ENCODE results near the gene GEMIN8.

GRCh38 chrX:14006540-14006939, 23.2 kb downstream of the GEMIN8 start:
- TF ChIP-seq, protein P1, sequence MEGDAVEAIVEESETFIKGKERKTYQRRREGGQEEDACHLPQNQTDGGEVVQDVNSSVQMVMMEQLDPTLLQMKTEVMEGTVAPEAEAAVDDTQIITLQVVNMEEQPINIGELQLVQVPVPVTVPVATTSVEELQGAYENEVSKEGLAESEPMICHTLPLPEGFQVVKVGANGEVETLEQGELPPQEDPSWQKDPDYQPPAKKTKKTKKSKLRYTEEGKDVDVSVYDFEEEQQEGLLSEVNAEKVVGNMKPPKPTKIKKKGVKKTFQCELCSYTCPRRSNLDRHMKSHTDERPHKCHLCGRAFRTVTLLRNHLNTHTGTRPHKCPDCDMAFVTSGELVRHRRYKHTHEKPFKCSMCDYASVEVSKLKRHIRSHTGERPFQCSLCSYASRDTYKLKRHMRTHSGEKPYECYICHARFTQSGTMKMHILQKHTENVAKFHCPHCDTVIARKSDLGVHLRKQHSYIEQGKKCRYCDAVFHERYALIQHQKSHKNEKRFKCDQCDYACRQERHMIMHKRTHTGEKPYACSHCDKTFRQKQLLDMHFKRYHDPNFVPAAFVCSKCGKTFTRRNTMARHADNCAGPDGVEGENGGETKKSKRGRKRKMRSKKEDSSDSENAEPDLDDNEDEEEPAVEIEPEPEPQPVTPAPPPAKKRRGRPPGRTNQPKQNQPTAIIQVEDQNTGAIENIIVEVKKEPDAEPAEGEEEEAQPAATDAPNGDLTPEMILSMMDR (IDR thresholded peaks at IDR 0.05), result no peak
- TF ChIP-seq POLR2A (IDR thresholded peaks at IDR 0.05) (no peak), POLR2AphosphoS5 (IDR thresholded peaks at IDR 0.05) (no peak)

Data from prostate gland (tissue), 2 donors.